Glomerular endothelial cell (primary cell): ENCODE measurements around the gene PTMS. TPM values are rescaled to one million over a fixed set of nuclear protein-coding genes. Genes with fewer than 3 reads are reported as not detected.
"Not testable (repeated sequence)": the region's sequence is repeated elsewhere in the genome, so short reads cannot be mapped to it uniquely, and the experiment has no call there.

Experiments
- DNase-seq: peaks from one replicate; pipeline ENCODE4 v3.0.0-alpha.2; 2011; ENCODE audit warnings: low read depth, low spot score; ENCODE audit errors: extremely low read depth
- total RNA-seq: library from RNA; depleted of rRNA; stranded (reverse); fragments of >200 nt; gene quantifications from 2 replicates; pipeline ENCODE4 v1.2.3, GENCODE V29; 2015

Gene PTMS
- 240 and 281 TPM in 2 replicates for total RNA-seq

- DNase-seq: no peak
Observed at GRCh38 chr12:6765634-6766581, at the start of gene PTMS. TSS of gene PTMS (plus strand) at chr12:6766363. CDS start at chr12:6766706, 343 bp downstream.

GRCh38 chr12:6716874-6717437 is 49.2 kb upstream of the PTMS start:
- no peak for DNase-seq

- no peak for DNase-seq
Observed at GRCh38 chr12:6722863-6723262, 43.3 kb upstream of the PTMS start.

- DNase-seq: peak; percentile 89
Observed at GRCh38 chr12:6723607-6724408, 42.4 kb upstream of the PTMS start, which contains the start of gene COPS7A. TSS of gene COPS7A (plus strand) at chr12:6724046. CDS start at chr12:6724657, 611 bp downstream.

GRCh38 chr12:6724409-6724797 is 41.8 kb upstream of the PTMS start:
- DNase-seq: no peak

GRCh38 chr12:6725350-6725749 is 40.8 kb upstream of the PTMS start:
- DNase-seq: no peak

GRCh38 chr12:6729186-6729585 is 37.0 kb upstream of the PTMS start:
- DNase-seq: no peak

GRCh38 chr12:6730169-6730568 is 36.0 kb upstream of the PTMS start:
- DNase-seq: no peak

- DNase-seq: no peak
Observed at GRCh38 chr12:6734506-6735387, 31.4 kb upstream of the PTMS start.

- DNase-seq: no peak
Observed at GRCh38 chr12:6735448-6736191, 30.5 kb upstream of the PTMS start.

GRCh38 chr12:6736754-6737153 is 29.4 kb upstream of the PTMS start:
- DNase-seq: no peak

- DNase-seq: not testable (repeated sequence)
Observed at GRCh38 chr12:6742080-6742479, 24.1 kb upstream of the PTMS start.

GRCh38 chr12:6742834-6743233 is 23.3 kb upstream of the PTMS start:
- no peak for DNase-seq

GRCh38 chr12:6743300-6743699 is 22.9 kb upstream of the PTMS start:
- DNase-seq: not testable (repeated sequence)

GRCh38 chr12:6745741-6746525 is 20.2 kb upstream of the PTMS start:
- DNase-seq: no peak

GRCh38 chr12:6747216-6747615 is 18.9 kb upstream of the PTMS start:
- no peak for DNase-seq

- DNase-seq: no peak
Observed at GRCh38 chr12:6748761-6749160, 17.4 kb upstream of the PTMS start.

GRCh38 chr12:6750506-6750905 is 15.7 kb upstream of the PTMS start:
- DNase-seq: no peak

GRCh38 chr12:6751767-6752166 is 14.4 kb upstream of the PTMS start:
- DNase-seq: no peak
